ENCODE measurements around the gene GPR119.
"Not testable (repeated sequence)": the region's sequence is repeated elsewhere in the genome, so short reads cannot be mapped to it uniquely, and the experiment has no call there.

GPR119 gene

DNA sequence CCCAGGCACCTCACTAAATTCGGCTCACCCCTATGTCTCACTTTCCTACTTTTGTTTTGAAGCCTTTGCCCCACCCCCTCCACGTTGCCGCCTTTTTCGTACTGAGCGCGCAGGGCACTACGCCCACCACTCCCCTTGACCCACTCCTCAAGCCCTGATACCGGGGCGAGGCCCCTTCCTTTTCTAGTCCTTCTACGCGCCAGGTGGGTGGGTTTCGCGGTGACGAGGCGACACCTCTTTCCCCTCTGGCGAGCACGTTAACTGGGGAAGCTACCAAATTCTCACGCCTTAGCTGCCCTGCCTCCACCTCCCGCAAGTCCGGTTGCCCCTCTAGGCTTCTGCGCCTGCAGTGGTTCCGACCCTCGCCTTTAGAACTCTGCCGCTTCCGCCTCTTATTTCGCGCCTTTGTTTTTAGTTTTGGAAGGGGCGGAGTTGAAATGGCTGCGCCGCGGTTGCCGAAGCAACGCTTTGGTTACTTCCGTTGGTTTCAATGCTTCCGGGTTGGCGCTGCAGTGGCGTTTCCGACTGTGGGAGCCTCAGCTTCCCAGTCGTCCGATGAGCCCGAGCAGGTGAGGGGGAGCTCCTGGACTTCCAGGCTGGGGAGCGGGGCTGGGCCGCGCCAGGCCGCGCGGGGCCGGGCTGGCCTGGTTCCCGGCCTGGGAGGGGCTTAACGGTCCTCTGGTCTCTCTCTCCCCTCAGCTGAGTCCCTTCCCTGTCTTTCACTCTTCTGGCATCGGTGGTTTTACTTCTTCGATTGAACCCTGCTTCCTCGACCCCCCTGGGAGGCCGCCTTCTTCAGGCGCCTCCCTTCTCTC, 45.9 kb downstream of the GPR119 start, which contains the start of gene SLC25A14:
Gene SLC25A14, plus strand, starts transcription at position 512 of the 815 bp plus-strand sequence. CDS start 360 bp downstream, outside the sequence.
- peak; percentile 89 to 91 for ATAC-seq

DNA sequence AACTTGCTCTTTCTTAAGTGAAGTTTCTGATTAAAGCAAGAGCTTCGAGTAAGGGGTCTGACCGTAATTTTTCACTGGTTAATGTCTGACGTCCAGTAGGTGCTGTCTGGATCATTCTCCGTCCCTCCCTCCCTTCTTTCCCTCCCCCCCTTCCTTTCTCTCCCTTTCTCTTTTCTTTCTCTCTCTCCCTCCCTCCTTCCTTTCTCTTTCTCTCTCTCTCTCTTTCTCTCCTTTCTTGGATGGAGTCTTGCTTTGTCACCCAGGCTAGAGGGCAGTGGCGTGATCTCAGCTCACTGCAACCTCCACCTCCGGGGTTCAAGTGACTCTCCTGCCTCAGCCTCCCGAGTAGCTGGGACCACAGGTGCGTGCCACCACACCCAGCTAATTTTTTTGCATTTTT, 46.6 kb downstream of the GPR119 start:
- ATAC-seq = not testable (repeated sequence)

GRCh38 chrX:130336531-130336930, 48.9 kb downstream of the GPR119 start:
- no peak for ATAC-seq

Measured in activated CD4-positive, CD25-positive, alpha-beta regulatory T cell treated with anti-CD3 and anti-CD28 coated beads, Interleukin-2, amount 50 U/mL, for 24 hours (primary cell).